ENCODE data around the gene HERC2.

- TF ChIP-seq POLR2A (IDR thresholded peaks at IDR 0.05), result no peak
- TF ChIP-seq CTCF (IDR thresholded peaks at IDR 0.05), result no peak
Measured at GRCh38 chr15:28178727-28179126, 143.3 kb downstream of the HERC2 start.

All from uterus (tissue), 2 donors.